K562 (cell line): ENCODE data around the gene CPN2. TPM values are rescaled to one million over a fixed set of nuclear protein-coding genes. Genes with fewer than 3 reads are reported as not detected.

Experiments
- ATAC-seq: fragments of 200-7000 bp; cut with Tn5 transposase; 3 replicates; pipeline ENCODE4 v1.9.1; 2020; ENCODE audit warnings: moderate library complexity
- BruUV-seq: library from RNA; stranded (reverse); fragments of 400-500 nt; replicated peaks from 2 replicates; lab custom pipeline; 2021; lab: Mats Ljungman, UMichigan
- CTCF ChIA-PET: fragments of 300-600 bp; formaldehyde crosslinking; extraction: SDS; loops from one replicate; lab custom pipeline; 2021; ENCODE audit warnings: low intra/inter-chr PET ratio; lab: Yijun Ruan, JAX
- POLR2A ChIA-PET: fragments of 300-600, 350-650 bp; sonication (Branson Sonifier 250); formaldehyde crosslinking; extraction: SDS; loops from one replicate; lab custom pipeline; 2021; ENCODE audit warnings: antibody characterized with exemption, inconsistent platforms; lab: Yijun Ruan, JAX
- DNase-seq, 4 experiments: peaks; one replicate each; pipeline versions ENCODE4 v3.0.0 to v3.0.0-alpha.2; 2011 to 2018; ENCODE audit warnings: low spot score in 3 of 4, mixed read lengths in 3 of 4; ENCODE audit errors: extremely low read depth in 1 of 4
- FAIRE-seq: peaks from 2 replicates; lab custom pipeline; 2011; peaks lifted over from hg19 to GRCh38; lab: Jason Lieb, UNC
- H2AFZ ChIP-seq: 2 replicates; pipeline ENCODE4 v1.6.0; 2011; ENCODE audit warnings: low read depth, low read length, control low read depth, inconsistent platforms
- H3K27ac ChIP-seq: fragments of 200-600 bp; 3 replicates; pipeline ENCODE4 v1.8.0; 2011; ENCODE audit warnings: low read depth, mild to moderate bottlenecking, control low read depth, inconsistent platforms, low read length, moderate library complexity, mixed read lengths; ENCODE audit errors: extremely low read depth
- H3K27me3 ChIP-seq, 2 experiments: fragments of 300-600 bp in 1 of 2; 2 replicates in 1 of 2; 3 replicates in 1 of 2; pipeline versions ENCODE4 v1.6.0 to v1.8.0; 2011; ENCODE audit warnings: inconsistent platforms in 2 of 2, low read length in 2 of 2, mild to moderate bottlenecking in 1 of 2, mixed read lengths in 1 of 2, moderate library complexity in 1 of 2; ENCODE audit not compliant: control insufficient read depth in 2 of 2, insufficient read depth in 2 of 2
- H3K36me3 ChIP-seq: fragments of 300-600 bp; 3 replicates; pipeline ENCODE4 v1.8.0; 2011; ENCODE audit warnings: mild to moderate bottlenecking, low read length, inconsistent platforms; ENCODE audit not compliant: control insufficient read depth, insufficient read depth
- H3K4me1 ChIP-seq, 2 experiments: fragments of 200-600 bp in 1 of 2; replicated peaks in 1 of 2; 2 replicates in 1 of 2; 3 replicates in 1 of 2; pipeline versions ENCODE4 v1.5.1 to v1.8.0; 2011; ENCODE audit warnings: inconsistent platforms in 2 of 2, low read length in 2 of 2, mild to moderate bottlenecking in 1 of 2, mixed read lengths in 1 of 2, moderate library complexity in 1 of 2; ENCODE audit not compliant: control insufficient read depth in 2 of 2, insufficient read depth in 2 of 2
- H3K4me2 ChIP-seq: 2 replicates; pipeline ENCODE4 v1.6.1; 2011; ENCODE audit warnings: low read length, control low read depth, inconsistent platforms, mixed read lengths; ENCODE audit not compliant: insufficient read depth
- H3K4me3 ChIP-seq: fragments of 200-600 bp; sonication (generic), shearing (Covaris generic); 2 replicates; pipeline ENCODE4 v1.5.1; 2016; ENCODE audit warnings: control low read depth, inconsistent platforms
- H3K79me2 ChIP-seq: fragments of 200-600 bp; 3 replicates; pipeline ENCODE4 v1.8.0; 2011; ENCODE audit warnings: low read length, inconsistent platforms; ENCODE audit not compliant: control insufficient read depth, insufficient read depth
- H3K9ac ChIP-seq, 2 experiments: 2 replicates each; pipeline versions ENCODE4 v1.6.0 to v1.6.1; 2011; ENCODE audit warnings: low read depth in 2 of 2, low read length in 2 of 2, control low read depth in 1 of 2, inconsistent platforms in 1 of 2, mild to moderate bottlenecking in 1 of 2, mixed read lengths in 1 of 2; ENCODE audit not compliant: insufficient read depth in 1 of 2
- H3K9me1 ChIP-seq: one replicate; pipeline ENCODE4 v1.6.0; 2011; ENCODE audit warnings: inconsistent platforms, mild to moderate bottlenecking, low read length, moderate library complexity; ENCODE audit not compliant: control insufficient read depth, insufficient read depth
- H3K9me3 ChIP-seq: replicated peaks from 2 replicates; pipeline ENCODE4 v1.5.1; 2011; ENCODE audit warnings: low read depth, low read length, inconsistent platforms; ENCODE audit not compliant: control insufficient read depth, insufficient read depth
- H4K20me1 ChIP-seq: replicated peaks from 2 replicates; pipeline ENCODE4 v1.6.1; 2011; ENCODE audit warnings: low read length, inconsistent platforms, mixed read lengths; ENCODE audit not compliant: control insufficient read depth, insufficient read depth
- SETDB1 ChIP-seq: IDR thresholded peaks from one replicate; pipeline ENCODE4 v1.6.1; 2012; ENCODE audit warnings: low read length, control low read depth, inconsistent platforms
- USF2 ChIP-seq: sonication (generic); formaldehyde crosslinking; IDR thresholded peaks from 2 replicates; pipeline ENCODE4 v1.5.0; 2020; ENCODE audit warnings: missing genetic modification reagents
- ZNF263 ChIP-seq: sonication (generic); formaldehyde crosslinking; IDR thresholded peaks from 2 replicates; pipeline ENCODE4 v1.8.0; 2022; ENCODE audit warnings: mild to moderate bottlenecking, missing genetic modification reagents, borderline replicate concordance
- WGBS: fragments of 100-300 bp; shearing (Covaris generic); methylation state at CpG from one replicate; pipeline ENCODE4 v1.1.6; 2016; ENCODE audit warnings: low coverage, mixed read lengths; ENCODE audit not compliant: insufficient coverage; ENCODE audit errors: missing lambda C conversion rate; 5-methylcytosine and 5-hydroxymethylcytosine counted together
- in situ Hi-C: fragments of 300-500 bp; cut with MboI; formaldehyde crosslinking; loops from 4 replicates; pipeline ENCODE4 v1.15.0; 2018; ENCODE audit warnings: inconsistent platforms, mixed read lengths
- intact Hi-C: fragments of 100-400 bp; cut with micrococcal nuclease; formaldehyde crosslinking; loops from 2 replicates; pipeline ENCODE4 v1.14.2; 2022
- polyA plus RNA-seq, 8 experiments: library from polyadenylated mRNA; depleted of rRNA in 4 of 8; stranded (reverse) in 5 of 8; unstranded in 3 of 8; fragments of >200 nt; fragmentation: Nextera tagmentation in 2 of 8; fragmentation: Illumina TruSeq in 1 of 8; extraction: Ambion mirVana in 2 of 8; extraction: Trizol in 1 of 8; gene quantifications; 2 replicates each; pipeline versions ENCODE4 v1.2.1 to v1.2.3, GENCODE V29; 2011 to 2014; ENCODE audit warnings: inconsistent platforms in 1 of 8, missing spikeins in 1 of 8
- total RNA-seq, 7 experiments: library from RNA; depleted of rRNA in 6 of 7; stranded (reverse); fragments of >200 nt in 6 of 7; fragmentation: Illumina TruSeq in 2 of 7; extraction: Trizol in 2 of 7; gene quantifications; 2 replicates each; pipeline versions ENCODE4 v1.2.1 to v1.2.3, GENCODE V29; 2011 to 2021; ENCODE audit warnings: low replicate concordance in 1 of 7

The CPN2 gene
- total and polyA plus RNA-seq, 9 of the 15 experiments (the other 6 are each of a cell fraction or from before 2014, with no cell fraction given), result not detected

- no peak overlapping the region for H3K4me2 ChIP-seq
- BruUV-seq, result no TSS peak
- 10% methylated on average over 23 of the region's 24 CpGs for WGBS
These were observed 10.2 kb downstream of the CPN2 start for GRCh38 chr3:194340757-194341400.

More at GRCh38 chr3:194340757-194341400, 10.2 kb downstream of the CPN2 start:
- no peaks in the 10 kb centered on the region for H3K36me3 ChIP-seq
- ATAC-seq, result no peak
- peaks cover 0 to 13% of the 10 kb centered on the region in 2 experiments; a peak in 2 of 5 replicates for H3K4me1 ChIP-seq
- H3K9me1 ChIP-seq, result no peaks in the 10 kb centered on the region
- H3K9ac ChIP-seq, result peak overlapping the region in 1 of 2 experiments; percentile 40; a peak in 1 of 4 replicates
- H3K9me3 ChIP-seq, result no peaks in the 10 kb centered on the region
- H3K27ac ChIP-seq, result no peak overlapping the region
- no peak for TF ChIP-seq ZNF263 (CRISPR knock-in tag)
- TF ChIP-seq USF2 (CRISPR knock-in tag), result peak; percentile 47
- no peak for TF ChIP-seq SETDB1
- TF ChIP-seq, all 486 proteins: peak for 1
- Histone ChIP-seq H3K27me3 (peaks cover 44 to 81% of the 10 kb centered on the region in 2 experiments), H4K20me1 (peaks cover 3% of the 10 kb centered on the region), H3K79me2 (no peaks in the 10 kb centered on the region), H2AFZ (no peak overlapping the region), H3K4me3 (no peak overlapping the region)
- POLR2A ChIA-PET, result interaction anchor here (0.6 kb wide), 1 partner anchor 596 kb away, joined by 3 read pairs; no protein-coding TSS in a partner anchor
- DNase-seq, result no peak
- CTCF ChIA-PET, result interaction anchor here (0.9 kb wide), 1 partner anchor 560 kb away, joined by 5 read pairs; no protein-coding TSS in a partner anchor
- intact Hi-C loops (no loop called here), in situ Hi-C loops (loop anchor here (25.0 kb wide), 1 partner anchor 1879 kb away; no protein-coding TSS in a partner anchor)
- FAIRE-seq, result no peak
